HEK293 (cell line): ENCODE measurements around the gene CTXN3.

ENCODE experiments used
- CTCF ChIA-PET: fragments of 350-600 bp; formaldehyde crosslinking; extraction: SDS; loops from one replicate; lab custom pipeline; 2021; ENCODE audit warnings: antibody characterized with exemption; lab: Yijun Ruan, JAX
- POLR2A ChIA-PET: fragments of 300-600 bp; formaldehyde crosslinking; extraction: SDS; loops from one replicate; lab custom pipeline; 2020; ENCODE audit warnings: antibody characterized with exemption, inconsistent platforms; lab: Yijun Ruan, JAX
- H3K27ac ChIP-seq: fragments of 200-500 bp; sonication (Bioruptor generic); 2 replicates; pipeline ENCODE4 v1.5.1; 2014; ENCODE audit warnings: low read depth, low read length, control low read depth, inconsistent platforms; ENCODE audit errors: extremely low read depth
- H3K36me3 ChIP-seq, 2 experiments: fragments of 200-500 bp in 1 of 2; sonication (Bioruptor generic) in 1 of 2; 1 replicate in 1 of 2; 2 replicates in 1 of 2; pipeline ENCODE4 v1.5.1; 2014 to 2017; ENCODE audit warnings: inconsistent platforms in 2 of 2, low read length in 2 of 2; ENCODE audit not compliant: control insufficient read depth in 2 of 2, insufficient read depth in 1 of 2
- H3K4me1 ChIP-seq: fragments of 200-500 bp; sonication (Bioruptor generic); 2 replicates; pipeline ENCODE4 v1.5.1; 2014; ENCODE audit warnings: mild to moderate bottlenecking, low read length, inconsistent platforms; ENCODE audit not compliant: control insufficient read depth, insufficient read depth
- H3K4me3 ChIP-seq: 2 replicates; pipeline ENCODE4 v1.5.1; 2011; ENCODE audit warnings: low read depth, mild to moderate bottlenecking, control low read depth, low read length, moderate library complexity
- H3K9me3 ChIP-seq: fragments of 200-500 bp; sonication (Bioruptor generic); 2 replicates; pipeline ENCODE4 v1.5.1; 2014; ENCODE audit warnings: low read depth, low read length, inconsistent platforms; ENCODE audit not compliant: control insufficient read depth, insufficient read depth
- BCL6B ChIP-seq: fragments of 450-650 bp; formaldehyde crosslinking; IDR thresholded peaks from 2 replicates; pipeline ENCODE4 v1.5.1; 2017; ENCODE audit warnings: missing biosample characterization, missing genetic modification characterization
- GLI2 ChIP-seq: fragments of 450-650 bp; formaldehyde crosslinking; IDR thresholded peaks from 2 replicates; pipeline ENCODE4; 2017; ENCODE audit warnings: missing biosample characterization, missing genetic modification characterization, low read depth, borderline replicate concordance
- HOXD13 ChIP-seq: sonication (generic); formaldehyde crosslinking; IDR thresholded peaks from 2 replicates; pipeline ENCODE4 v1.8.0; 2022; ENCODE audit warnings: missing genetic modification reagents, borderline replicate concordance
- KLF16 ChIP-seq: fragments of 450-650 bp; formaldehyde crosslinking; IDR thresholded peaks from 2 replicates; pipeline ENCODE4 v1.5.1; 2017; ENCODE audit warnings: missing biosample characterization, missing genetic modification characterization
- KLF7 ChIP-seq: fragments of 450-650 bp; formaldehyde crosslinking; IDR thresholded peaks from 2 replicates; pipeline ENCODE4 v1.5.1; 2016; ENCODE audit warnings: missing biosample characterization, missing genetic modification characterization, borderline replicate concordance
- KLF8 ChIP-seq: fragments of 450-650 bp; formaldehyde crosslinking; IDR thresholded peaks from 2 replicates; pipeline ENCODE4 v1.5.1; 2016; ENCODE audit warnings: missing biosample characterization, missing genetic modification characterization
- PRDM1 ChIP-seq: fragments of 450-650 bp; formaldehyde crosslinking; IDR thresholded peaks from 2 replicates; pipeline ENCODE4; 2016; ENCODE audit warnings: missing biosample characterization, missing genetic modification characterization
- SCRT1 ChIP-seq: fragments of 450-650 bp; formaldehyde crosslinking; IDR thresholded peaks from 2 replicates; pipeline ENCODE4 v1.5.1; 2016; ENCODE audit warnings: missing biosample characterization, missing genetic modification characterization, borderline replicate concordance
- ZBTB48 ChIP-seq: fragments of 450-650 bp; formaldehyde crosslinking; IDR thresholded peaks from 2 replicates; pipeline ENCODE4 v1.5.1; 2016; ENCODE audit warnings: missing biosample characterization, missing genetic modification characterization
- ZNF132 ChIP-seq: fragments of 450-650 bp; formaldehyde crosslinking; IDR thresholded peaks from 2 replicates; pipeline ENCODE4 v1.5.1; 2017; ENCODE audit warnings: missing biosample characterization, missing genetic modification characterization, borderline replicate concordance
- ZNF146 ChIP-seq: fragments of 450-650 bp; formaldehyde crosslinking; IDR thresholded peaks from 2 replicates; pipeline ENCODE4 v1.5.1; 2016; ENCODE audit warnings: missing biosample characterization, missing genetic modification characterization
- ZNF157 ChIP-seq: fragments of 450-650 bp; formaldehyde crosslinking; IDR thresholded peaks from 2 replicates; pipeline ENCODE4 v1.5.1; 2016; ENCODE audit warnings: missing biosample characterization, missing genetic modification characterization
- ZNF335 ChIP-seq: fragments of 450-650 bp; formaldehyde crosslinking; conservative IDR thresholded peaks from 2 replicates; pipeline ENCODE4 v1.5.1; 2016; ENCODE audit warnings: missing biosample characterization, missing genetic modification characterization
- ZNF354C ChIP-seq: fragments of 450-650 bp; formaldehyde crosslinking; IDR thresholded peaks from 2 replicates; pipeline ENCODE4 v1.5.1; 2016; ENCODE audit warnings: missing biosample characterization, missing genetic modification characterization, low read depth, borderline replicate concordance
- ZNF366 ChIP-seq: fragments of 450-650 bp; formaldehyde crosslinking; conservative IDR thresholded peaks from 2 replicates; pipeline ENCODE4 v1.5.1; 2016; ENCODE audit warnings: missing biosample characterization, missing genetic modification characterization
- ZNF561 ChIP-seq: fragments of 450-650 bp; IDR thresholded peaks from 2 replicates; pipeline ENCODE4 v1.5.1; 2018; ENCODE audit warnings: missing biosample characterization, missing genetic modification characterization, borderline replicate concordance
- ZNF571 ChIP-seq: fragments of 450-650 bp; formaldehyde crosslinking; IDR thresholded peaks from 2 replicates; pipeline ENCODE4 v1.5.0; 2017; ENCODE audit warnings: missing biosample characterization, missing genetic modification characterization
- ZNF596 ChIP-seq: fragments of 450-650 bp; IDR thresholded peaks from 2 replicates; pipeline ENCODE4 v1.5.0; 2018; ENCODE audit warnings: missing biosample characterization, mild to moderate bottlenecking, missing genetic modification characterization, moderate library complexity
- ZNF600 ChIP-seq: fragments of 450-650 bp; formaldehyde crosslinking; IDR thresholded peaks from 2 replicates; pipeline ENCODE4 v1.5.1; 2016; ENCODE audit warnings: missing biosample characterization, missing genetic modification characterization
- ZNF660 ChIP-seq: fragments of 450-650 bp; IDR thresholded peaks from 2 replicates; pipeline ENCODE4 v1.5.1; 2018; ENCODE audit warnings: missing biosample characterization, mild to moderate bottlenecking, missing genetic modification characterization
- ZNF664 ChIP-seq: fragments of 450-650 bp; formaldehyde crosslinking; IDR thresholded peaks from 2 replicates; pipeline ENCODE4 v1.5.1; 2016; ENCODE audit warnings: missing biosample characterization, missing genetic modification characterization
- ZNF843 ChIP-seq: fragments of 450-650 bp; formaldehyde crosslinking; IDR thresholded peaks from 2 replicates; pipeline ENCODE4 v1.5.1; 2016; ENCODE audit warnings: missing biosample characterization, missing genetic modification characterization
- TF ChIP-seq, protein P1 (sequence below): fragments of 450-650 bp; IDR thresholded peaks from 2 replicates; pipeline ENCODE4 v1.5.1; 2018; ENCODE audit warnings: missing biosample characterization, mild to moderate bottlenecking, missing genetic modification characterization

Gene CTXN3

DNA sequence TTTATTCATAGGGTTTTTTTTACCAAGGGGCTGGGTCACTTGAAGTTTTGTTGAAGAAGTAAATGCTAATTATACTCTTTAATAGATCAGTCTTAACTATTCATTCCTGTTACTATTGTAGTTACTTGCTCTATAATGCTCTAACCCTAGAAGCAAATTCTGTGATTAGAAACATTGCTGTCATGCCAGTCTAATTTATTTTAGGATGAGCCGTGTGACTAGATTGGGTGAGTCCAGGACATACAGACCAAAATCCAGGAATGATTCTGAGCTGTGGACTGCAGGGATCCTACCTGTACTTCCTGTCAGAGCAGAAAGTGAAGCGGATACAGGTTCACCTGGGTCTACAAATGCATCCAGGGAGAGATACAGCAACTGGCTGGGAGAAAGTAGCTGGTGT, 53.6 kb downstream of the CTXN3 start:
- no peak overlapping the region for H3K27ac ChIP-seq
- TF ChIP-seq SCRT1 (tag by site-specific recombination) (no peak), GLI2 (tag by site-specific recombination) (no peak), ZNF843 (tag by site-specific recombination) (no peak)
- CTCF ChIA-PET = no interaction called here
- H3K4me3 ChIP-seq = no peak overlapping the region
- POLR2A ChIA-PET = interaction anchor here (0.6 kb wide), 1 partner anchor 90 kb away, joined by 3 read pairs; no protein-coding TSS in a partner anchor
- H3K9me3 ChIP-seq = no peaks in the 10 kb centered on the region
- H3K4me1 ChIP-seq = peaks cover 11% of the 10 kb centered on the region
- H3K36me3 ChIP-seq = no peaks in the 10 kb centered on the region

- Histone ChIP-seq H3K4me3 (no peak within 1 kb of the TSS), H3K36me3 (no peaks in the 10 kb centered on the region), H3K27ac (no peak within 1 kb of the TSS), H3K4me1 (peaks cover 7% of the 10 kb centered on the region), H3K9me3 (no peaks in the 10 kb centered on the region)
- CTCF ChIA-PET = no interaction called here
- POLR2A ChIA-PET = no interaction called here
- TF ChIP-seq ZBTB48 (no peak), ZNF132 (no peak), ZNF660 (tag by site-specific recombination) (no peak), KLF16 (tag by site-specific recombination) (no peak), ZNF561 (tag by site-specific recombination) (no peak), KLF8 (tag by site-specific recombination) (no peak), ZNF596 (tag by site-specific recombination) (no peak), KLF7 (tag by site-specific recombination) (no peak), HOXD13 (no peak)
Observed at GRCh38 chr5:127702926-127703561, 54.2 kb downstream of the CTXN3 start, which contains the start of gene CCDC192. Gene CCDC192 (plus strand): TSS chr5:127703391. CDS start chr5:127703446, 55 bp downstream.

- no peaks in the 10 kb centered on the region for H3K4me1 ChIP-seq
- CTCF ChIA-PET = no interaction called here
- no peak overlapping the region for H3K4me3 ChIP-seq
- no peak for TF ChIP-seq ZNF600 (tag by site-specific recombination)
- TF ChIP-seq, protein P1, sequence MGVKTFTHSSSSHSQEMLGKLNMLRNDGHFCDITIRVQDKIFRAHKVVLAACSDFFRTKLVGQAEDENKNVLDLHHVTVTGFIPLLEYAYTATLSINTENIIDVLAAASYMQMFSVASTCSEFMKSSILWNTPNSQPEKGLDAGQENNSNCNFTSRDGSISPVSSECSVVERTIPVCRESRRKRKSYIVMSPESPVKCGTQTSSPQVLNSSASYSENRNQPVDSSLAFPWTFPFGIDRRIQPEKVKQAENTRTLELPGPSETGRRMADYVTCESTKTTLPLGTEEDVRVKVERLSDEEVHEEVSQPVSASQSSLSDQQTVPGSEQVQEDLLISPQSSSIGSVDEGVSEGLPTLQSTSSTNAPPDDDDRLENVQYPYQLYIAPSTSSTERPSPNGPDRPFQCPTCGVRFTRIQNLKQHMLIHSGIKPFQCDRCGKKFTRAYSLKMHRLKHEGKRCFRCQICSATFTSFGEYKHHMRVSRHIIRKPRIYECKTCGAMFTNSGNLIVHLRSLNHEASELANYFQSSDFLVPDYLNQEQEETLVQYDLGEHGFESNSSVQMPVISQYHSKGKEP (tag by site-specific recombination) = no peak
- TF ChIP-seq KLF7 (tag by site-specific recombination) = no peak
- no peak for TF ChIP-seq ZNF596 (tag by site-specific recombination)
- TF ChIP-seq, all 188 proteins: peak for 0
- Histone ChIP-seq H3K27ac (no peak overlapping the region), H3K9me3 (no peaks in the 10 kb centered on the region), H3K36me3 (no peaks in the 10 kb centered on the region)
- POLR2A ChIA-PET = no interaction called here
Observed at GRCh38 chr5:127705120-127705892, 56.4 kb downstream of the CTXN3 start.

- H3K9me3 ChIP-seq = no peaks in the 10 kb centered on the region
- POLR2A ChIA-PET = no interaction called here
- TF ChIP-seq ZNF335 (tag by site-specific recombination) (no peak), ZNF571 (tag by site-specific recombination) (no peak), ZNF664 (peak; percentile 67; the same call in 1 of the 2 replicates), ZNF157 (tag by site-specific recombination) (no peak), ZNF354C (tag by site-specific recombination) (no peak), PRDM1 (0 out of 2 replicates have a peak, but pooled peaks have one; percentile 22), BCL6B (tag by site-specific recombination) (no peak), ZNF366 (tag by site-specific recombination) (no peak), ZNF146 (tag by site-specific recombination) (no peak)
- TF ChIP-seq, all 188 proteins: peak for 2
- Histone ChIP-seq H3K4me1 (no peaks in the 10 kb centered on the region), H3K36me3 (no peaks in the 10 kb centered on the region), H3K27ac (no peak overlapping the region), H3K4me3 (no peak overlapping the region)
- CTCF ChIA-PET = no interaction called here
Observed at GRCh38 chr5:127706691-127707090, 57.8 kb downstream of the CTXN3 start.
